Parathyroid adenoma (tissue), 2 donors: ENCODE results near the gene LRRC23.

Experiments
- H2AFZ ChIP-seq: fragments of 300-600 bp; sonication (generic); one replicate; pipeline ENCODE4 v1.7.0; 2017; ENCODE audit warnings: antibody characterized with exemption, mild to moderate bottlenecking
- H3K27ac ChIP-seq: fragments of 300-600 bp; sonication (generic); one replicate; pipeline ENCODE4 v1.7.0; 2017
- H3K27me3 ChIP-seq: fragments of 300-600 bp; sonication (generic); one replicate; pipeline ENCODE4 v1.7.0; 2017; ENCODE audit warnings: low read length; ENCODE audit not compliant: control insufficient read depth, insufficient read depth
- H3K36me3 ChIP-seq: fragments of 300-600 bp; sonication (generic); one replicate; pipeline ENCODE4 v1.7.0; 2017; ENCODE audit warnings: low read length; ENCODE audit not compliant: control insufficient read depth, insufficient read depth
- H3K4me1 ChIP-seq: fragments of 300-600 bp; sonication (generic); one replicate; pipeline ENCODE4 v1.7.0; 2017; ENCODE audit warnings: control low read depth
- H3K4me2 ChIP-seq: fragments of 300-600 bp; sonication (generic); one replicate; pipeline ENCODE4 v1.7.0; 2017; ENCODE audit warnings: low read length
- H3K4me3 ChIP-seq: fragments of 300-600 bp; sonication (generic); one replicate; pipeline ENCODE4 v1.7.0; 2017; ENCODE audit warnings: low read depth, low read length
- H3K79me2 ChIP-seq: fragments of 300-600 bp; sonication (generic); one replicate; pipeline ENCODE4 v1.7.0; 2017; ENCODE audit warnings: control low read depth
- H3K9ac ChIP-seq: fragments of 300-600 bp; sonication (generic); one replicate; pipeline ENCODE4 v1.7.0; 2017; ENCODE audit warnings: mild to moderate bottlenecking
- H3K9me3 ChIP-seq: fragments of 300-600 bp; sonication (generic); one replicate; pipeline ENCODE4 v1.7.0; 2017; ENCODE audit warnings: low read length; ENCODE audit not compliant: control insufficient read depth
- CTCF ChIP-seq: fragments of 300-600 bp; sonication (generic); IDR thresholded peaks from one replicate; pipeline ENCODE4 v1.7.0; 2017; ENCODE audit warnings: antibody characterized with exemption, mild to moderate bottlenecking
- donor health status: primary hyperparathyroidism.

Gene LRRC23

GRCh38 chr12:6947615-6948014, 43.0 kb downstream of the LRRC23 start:
- Histone ChIP-seq H3K9me3 (no peaks in the 10 kb centered on the region), H3K4me3 (no peak overlapping the region), H3K4me1 (peaks cover 22% of the 10 kb centered on the region), H3K79me2 (no peaks in the 10 kb centered on the region), H2AFZ (no peak overlapping the region), H3K9ac (no peak overlapping the region), H3K36me3 (no peaks in the 10 kb centered on the region), H3K27ac (no peak overlapping the region), H3K4me2 (no peak overlapping the region), H3K27me3 (no peaks in the 10 kb centered on the region)
- TF ChIP-seq CTCF, result no peak

GRCh38 chr12:6948873-6949594, 44.4 kb downstream of the LRRC23 start:
- Histone ChIP-seq H3K4me1 (peaks cover 17% of the 10 kb centered on the region), H3K27me3 (no peaks in the 10 kb centered on the region), H3K4me3 (no peak overlapping the region), H2AFZ (no peak overlapping the region), H3K9me3 (no peaks in the 10 kb centered on the region), H3K9ac (no peak overlapping the region), H3K36me3 (no peaks in the 10 kb centered on the region), H3K4me2 (no peak overlapping the region), H3K79me2 (no peaks in the 10 kb centered on the region), H3K27ac (no peak overlapping the region)
- TF ChIP-seq CTCF, result no peak

- H3K79me2 ChIP-seq, result no peaks in the 10 kb centered on the region
- no peaks in the 10 kb centered on the region for H3K36me3 ChIP-seq
- H3K4me1 ChIP-seq, result peaks cover 9% of the 10 kb centered on the region
- H3K9ac ChIP-seq, result no peak overlapping the region
- H3K4me2 ChIP-seq, result no peak overlapping the region
- H3K4me3 ChIP-seq, result no peak overlapping the region
- no peaks in the 10 kb centered on the region for H3K9me3 ChIP-seq
- H2AFZ ChIP-seq, result no peak overlapping the region
- no peak overlapping the region for H3K27ac ChIP-seq
- TF ChIP-seq CTCF, result no peak
- no peaks in the 10 kb centered on the region for H3K27me3 ChIP-seq
These were observed 45.8 kb downstream of the LRRC23 start for GRCh38 chr12:6950401-6950801.

DNA sequence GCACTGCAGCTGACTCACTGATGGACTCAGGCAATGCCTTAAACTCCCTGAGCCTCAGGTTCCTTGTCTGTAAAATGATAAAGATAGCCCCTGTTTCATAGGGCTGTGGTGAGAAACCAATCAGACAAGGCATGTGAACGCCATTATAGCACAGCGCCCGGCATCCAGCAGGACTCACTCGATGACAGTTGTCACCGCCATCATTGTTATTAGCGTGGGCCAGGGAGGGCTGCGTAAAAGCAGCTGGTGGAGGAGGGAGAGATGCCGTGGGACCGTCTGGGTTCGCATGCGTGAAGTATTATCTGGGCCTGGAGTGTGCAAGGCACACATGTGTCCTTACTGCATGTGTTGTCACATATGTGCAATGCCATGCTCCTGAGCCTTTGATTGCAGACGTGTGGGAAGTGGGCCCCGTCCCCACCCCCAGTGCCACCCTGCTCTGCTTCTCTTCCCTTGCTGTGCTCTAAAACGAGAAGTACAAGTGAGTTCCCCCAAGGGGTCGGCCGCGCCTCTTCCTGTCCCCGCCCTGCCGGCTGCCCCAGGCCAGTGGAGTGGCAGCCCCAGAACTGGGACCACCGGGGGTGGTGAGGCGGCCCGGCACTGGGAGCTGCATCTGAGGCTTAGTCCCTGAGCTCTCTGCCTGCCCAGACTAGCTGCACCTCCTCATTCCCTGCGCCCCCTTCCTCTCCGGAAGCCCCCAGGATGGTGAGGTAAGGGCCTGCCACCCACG, 46.4 kb downstream of the LRRC23 start, which contains the start of gene PTPN6:
Gene PTPN6, plus strand, starts transcription at position 546 of the 730 bp plus-strand sequence. Its CDS starts 157 bp downstream, at position 703.
- no peaks in the 10 kb centered on the region for H3K79me2 ChIP-seq
- no peak within 1 kb of the TSS for H3K4me2 ChIP-seq
- no peak within 1 kb of the TSS for H3K27ac ChIP-seq
- no peak within 1 kb of the TSS for H2AFZ ChIP-seq
- H3K9ac ChIP-seq, result no peak within 1 kb of the TSS
- no peaks in the 10 kb centered on the region for H3K9me3 ChIP-seq
- peaks cover 7% of the 10 kb centered on the region for H3K4me1 ChIP-seq
- H3K4me3 ChIP-seq, result no peak within 1 kb of the TSS
- H3K27me3 ChIP-seq, result no peaks in the 10 kb centered on the region
- H3K36me3 ChIP-seq, result no peaks in the 10 kb centered on the region
- TF ChIP-seq CTCF, result no peak
